ENCODE results near the gene FAM50B.

The FAM50B gene

GRCh38 chr6:3872370-3872854 is 23.2 kb downstream of the FAM50B start:
- DNase-seq (ENCODE audit: low read depth in 2 of 2), result no peak

- DNase-seq (ENCODE audit: low read depth in 2 of 2), result no peak
Measured at GRCh38 chr6:3873051-3873450, 23.9 kb downstream of the FAM50B start.

DNA sequence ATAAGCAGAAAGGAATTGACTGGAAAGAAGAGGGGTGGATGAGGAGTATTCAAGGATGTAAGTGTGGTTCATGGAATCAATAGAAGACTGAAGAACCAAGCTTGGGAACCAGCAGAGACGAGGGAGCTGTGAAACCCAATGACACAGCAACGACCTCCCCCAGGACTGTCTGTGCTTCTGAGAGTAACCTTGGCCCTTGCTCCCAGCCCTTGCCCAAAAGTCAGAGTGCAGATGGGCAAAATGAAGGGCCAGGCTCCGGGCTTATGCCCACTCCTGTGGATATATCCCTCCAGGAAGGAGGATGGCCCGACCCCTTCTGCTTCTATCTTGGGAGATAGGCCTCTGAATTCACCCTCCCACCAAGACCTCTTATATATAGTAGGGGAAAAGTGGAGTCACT is 24.9 kb downstream of the FAM50B start:
- no peak for DNase-seq (ENCODE audit: low read depth in 2 of 2)

DNA sequence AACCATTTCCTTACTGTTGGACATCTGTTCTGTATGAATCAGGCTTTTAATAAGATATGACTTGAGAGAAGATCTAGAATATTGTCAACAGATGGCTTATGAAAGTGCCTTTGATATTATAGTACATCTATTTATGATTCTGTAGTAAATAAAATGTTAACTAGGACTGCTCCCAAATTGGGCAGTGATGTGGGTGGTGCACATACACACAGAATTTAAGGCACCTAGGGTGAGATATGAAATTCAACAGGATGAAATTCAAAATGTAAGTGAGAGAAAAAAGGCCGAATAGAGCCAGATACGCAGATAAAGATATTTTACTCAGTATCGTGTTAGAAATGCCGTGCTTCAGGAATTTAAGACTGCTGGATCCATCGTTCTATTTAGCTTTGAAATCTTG is 26.3 kb downstream of the FAM50B start:
- DNase-seq (ENCODE audit: low read depth in 2 of 2), result no peak

- no peak for DNase-seq (ENCODE audit: low read depth in 2 of 2)
Measured at GRCh38 chr6:3876101-3876500, 26.9 kb downstream of the FAM50B start.

- no peak for DNase-seq (ENCODE audit: low read depth in 2 of 2)
Measured at GRCh38 chr6:3876866-3877265, 27.7 kb downstream of the FAM50B start.

DNA sequence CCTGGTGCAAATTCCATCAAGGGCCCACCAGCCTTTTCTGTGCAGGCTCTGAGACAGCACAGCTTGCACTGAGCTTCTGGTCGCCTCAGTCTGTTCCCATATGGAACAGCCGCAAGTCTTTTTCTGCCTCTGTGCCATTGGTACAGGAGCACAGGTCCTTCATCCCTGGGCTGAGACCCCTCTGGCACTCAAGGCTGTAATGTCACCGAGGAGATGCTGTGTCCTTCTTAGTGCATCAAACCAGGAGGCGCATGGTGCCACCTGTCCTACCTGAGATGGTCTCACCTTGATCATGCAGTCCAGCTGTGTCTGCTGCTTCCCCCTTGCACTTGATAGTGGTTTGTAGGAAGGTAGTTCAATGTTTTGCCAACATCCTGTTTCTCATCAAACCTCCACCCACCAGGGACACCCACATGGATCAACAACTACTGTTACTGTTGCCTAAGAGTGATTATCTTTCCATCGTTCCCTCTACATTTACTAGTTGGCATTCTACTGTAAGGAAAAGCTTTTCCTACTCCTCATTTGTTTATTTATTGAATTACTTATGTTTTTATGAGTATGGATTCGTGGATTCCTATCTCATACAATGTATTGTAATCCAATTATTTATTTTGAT is 29.0 kb downstream of the FAM50B start:
- no peak for DNase-seq (ENCODE audit: low read depth in 2 of 2)

GRCh38 chr6:3879194-3879952 is 30.2 kb downstream of the FAM50B start:
- DNase-seq (ENCODE audit: low read depth in 2 of 2), result no peak

GRCh38 chr6:3881711-3882421 is 32.7 kb downstream of the FAM50B start:
- DNase-seq (ENCODE audit: low read depth in 2 of 2), result no peak

GRCh38 chr6:3882431-3882830 is 33.3 kb downstream of the FAM50B start:
- no peak for DNase-seq (ENCODE audit: low read depth in 2 of 2)

DNA sequence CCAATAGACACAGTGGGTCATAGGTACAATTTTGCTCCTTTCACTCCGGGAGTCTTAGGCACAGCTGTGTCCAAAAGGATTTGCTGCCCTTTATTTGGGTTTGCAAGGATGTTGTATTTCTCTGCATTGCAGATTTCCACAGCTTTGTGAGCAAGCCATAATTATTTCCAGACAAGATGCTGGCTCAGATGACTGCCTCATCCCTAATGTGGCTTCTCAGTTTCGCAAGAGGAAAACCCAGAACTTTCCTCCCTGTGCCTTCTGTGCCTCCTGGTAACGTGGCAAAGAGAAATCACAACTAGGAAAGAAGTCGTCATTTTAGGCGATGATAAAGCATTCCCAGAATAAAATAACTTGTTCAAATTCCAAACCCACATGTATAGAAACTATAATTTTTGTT is 33.7 kb downstream of the FAM50B start:
- DNase-seq (ENCODE audit: low read depth in 2 of 2), result no peak

DNA sequence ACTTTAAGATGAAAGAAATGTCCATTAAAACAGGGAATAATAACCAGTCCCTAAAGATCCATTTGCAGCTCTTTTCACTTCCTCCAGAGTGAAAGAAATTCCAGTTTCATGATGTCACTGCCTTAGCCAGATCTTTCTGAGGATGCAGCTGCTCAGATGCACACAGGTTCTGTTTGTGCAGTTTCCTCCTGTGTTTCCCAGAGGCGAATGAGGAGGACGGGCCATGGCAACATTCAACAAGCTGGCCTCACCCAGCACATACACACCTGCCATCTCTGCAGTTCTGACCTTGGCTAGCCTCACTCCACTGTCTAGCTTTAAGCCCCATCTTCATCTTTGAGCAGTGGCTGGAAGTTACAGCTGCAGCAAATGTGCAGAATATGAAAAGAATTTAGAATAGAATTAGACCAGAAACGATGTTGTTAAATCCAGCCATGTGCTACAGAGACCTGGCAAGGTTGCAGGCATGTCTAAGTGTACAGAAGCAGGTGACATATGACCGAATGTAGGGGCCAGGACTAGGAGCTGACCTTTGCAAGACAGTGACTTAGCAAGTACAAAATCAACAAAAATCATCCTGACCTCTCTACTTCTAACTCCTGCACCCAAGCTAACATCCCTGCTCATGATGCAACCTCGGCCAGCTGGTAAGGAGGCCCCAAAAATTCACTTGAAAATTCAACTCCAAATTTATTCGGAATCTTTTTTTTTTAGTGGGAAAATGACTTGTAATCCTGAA is 35.0 kb downstream of the FAM50B start:
- no peak for DNase-seq (ENCODE audit: low read depth in 2 of 2)

DNA sequence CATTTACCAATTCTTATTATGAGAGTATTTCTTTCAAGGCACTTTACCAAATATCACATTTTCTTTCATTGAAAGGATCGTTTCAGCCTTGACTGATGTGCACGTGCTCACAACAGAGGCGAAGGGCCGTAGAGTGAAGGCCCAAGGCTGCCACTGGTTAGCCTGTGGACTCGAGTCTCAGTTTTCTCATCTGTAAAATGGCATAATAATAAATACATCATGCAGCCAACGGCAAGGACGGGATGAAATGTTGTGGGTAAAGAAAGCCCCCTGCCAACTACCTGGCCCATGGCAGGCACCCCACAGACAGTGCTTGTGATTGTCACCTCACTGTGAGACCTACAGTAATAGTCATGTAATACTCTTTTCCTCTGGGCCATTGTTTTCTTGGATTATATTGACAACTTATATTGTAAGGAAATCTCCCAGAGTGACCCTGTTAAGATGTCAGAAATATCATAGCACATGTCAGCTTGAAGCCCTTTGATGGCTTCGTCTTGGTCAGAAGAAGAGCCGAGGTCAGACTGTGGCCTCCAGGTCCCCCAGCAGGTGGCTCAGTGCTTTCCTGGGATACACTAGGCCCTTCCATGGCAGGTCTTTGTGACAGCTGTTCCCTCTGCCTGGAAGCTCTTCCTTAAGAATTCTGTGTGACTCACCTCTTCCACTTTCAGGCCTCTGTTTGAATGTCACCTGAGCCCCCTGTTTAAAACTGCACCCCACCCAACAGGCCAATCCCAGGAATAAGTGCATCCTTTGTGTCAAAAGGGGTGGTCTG is 36.3 kb downstream of the FAM50B start:
- no peak for DNase-seq (ENCODE audit: low read depth in 2 of 2)

DNA sequence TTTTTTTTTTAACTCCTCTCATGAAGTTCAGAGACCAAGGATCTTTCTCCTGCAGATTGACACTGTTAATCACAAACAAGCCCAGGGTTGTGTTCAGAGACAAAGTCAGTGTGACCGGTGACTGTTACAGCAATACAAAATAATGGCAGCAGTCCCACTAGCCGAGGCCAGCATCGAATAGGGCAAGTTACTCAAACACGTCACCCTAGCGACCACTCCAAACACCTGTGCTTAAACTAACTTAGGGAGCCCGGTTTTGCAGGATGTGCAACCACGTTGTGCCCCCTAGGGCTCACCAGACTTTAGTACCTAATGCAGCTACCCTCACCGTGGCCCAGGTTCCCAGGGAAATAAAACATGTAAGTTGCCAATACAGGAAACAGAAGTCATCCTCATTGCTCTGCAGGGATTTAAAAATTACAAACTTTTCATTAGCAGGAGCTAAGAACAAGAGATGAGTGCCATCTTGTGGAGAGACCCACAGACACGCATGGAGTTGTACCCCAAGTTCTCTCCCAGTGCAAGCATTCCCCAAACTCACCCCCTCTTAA is 38.1 kb downstream of the FAM50B start:
- DNase-seq (ENCODE audit: low read depth in 2 of 2), result no peak

- DNase-seq (ENCODE audit: low read depth in 2 of 2), result no peak
Measured at GRCh38 chr6:3888153-3888957, 39.2 kb downstream of the FAM50B start.

DNA sequence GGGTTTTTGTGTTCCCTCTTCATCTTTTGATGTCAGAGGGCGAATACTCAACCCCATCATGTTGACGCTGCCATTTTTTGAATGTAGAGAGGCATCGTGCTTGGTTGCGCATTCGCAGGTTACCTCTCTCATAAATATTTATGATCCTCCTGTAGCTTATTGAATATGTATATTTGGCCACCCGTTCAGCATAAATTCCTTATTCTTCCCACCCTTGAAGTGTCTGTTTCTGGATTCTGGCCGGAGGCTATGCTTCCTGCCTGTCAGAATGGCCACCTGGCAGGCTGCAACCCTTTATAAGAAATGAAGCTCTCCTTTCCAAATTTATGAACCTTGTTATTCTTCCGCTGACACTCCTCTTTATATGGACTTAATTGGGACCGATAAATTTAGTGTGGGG is 40.9 kb downstream of the FAM50B start:
- DNase-seq (ENCODE audit: low read depth in 2 of 2), result no peak

GRCh38 chr6:3891883-3892282 is 42.7 kb downstream of the FAM50B start:
- no peak for DNase-seq (ENCODE audit: low read depth in 2 of 2)

GRCh38 chr6:3892603-3893002 is 43.4 kb downstream of the FAM50B start:
- DNase-seq (ENCODE audit: low read depth in 2 of 2), result no peak

DNA sequence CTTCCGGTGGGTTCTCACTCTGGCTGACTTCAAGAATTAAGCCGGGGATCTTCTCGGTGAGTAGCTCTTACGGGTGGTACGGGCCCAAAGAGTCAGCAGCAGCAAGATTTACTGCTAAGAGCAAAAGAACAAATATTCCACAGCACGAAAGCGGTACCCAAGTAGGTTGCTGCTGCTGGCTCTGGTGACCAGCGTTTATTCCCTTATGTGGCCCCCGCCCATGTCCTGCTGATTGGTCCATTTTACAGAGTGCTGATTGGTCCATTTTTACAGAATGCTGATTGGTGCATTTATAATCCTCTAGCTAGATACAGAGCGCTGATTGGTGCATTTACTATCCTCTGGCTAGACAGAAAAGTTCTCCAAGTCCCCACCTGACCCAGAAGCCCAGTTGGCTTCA is 44.3 kb downstream of the FAM50B start:
- no peak for DNase-seq (ENCODE audit: low read depth in 2 of 2)

- no peak for DNase-seq (ENCODE audit: low read depth in 2 of 2)
Measured at GRCh38 chr6:3893917-3894316, 44.7 kb downstream of the FAM50B start.
